Measurements from ENCODE around the gene TANK.
"Not testable (repeated sequence)": the region's sequence is repeated elsewhere in the genome, so short reads cannot be mapped to it uniquely, and the experiment has no call there.

The TANK gene, protein sequence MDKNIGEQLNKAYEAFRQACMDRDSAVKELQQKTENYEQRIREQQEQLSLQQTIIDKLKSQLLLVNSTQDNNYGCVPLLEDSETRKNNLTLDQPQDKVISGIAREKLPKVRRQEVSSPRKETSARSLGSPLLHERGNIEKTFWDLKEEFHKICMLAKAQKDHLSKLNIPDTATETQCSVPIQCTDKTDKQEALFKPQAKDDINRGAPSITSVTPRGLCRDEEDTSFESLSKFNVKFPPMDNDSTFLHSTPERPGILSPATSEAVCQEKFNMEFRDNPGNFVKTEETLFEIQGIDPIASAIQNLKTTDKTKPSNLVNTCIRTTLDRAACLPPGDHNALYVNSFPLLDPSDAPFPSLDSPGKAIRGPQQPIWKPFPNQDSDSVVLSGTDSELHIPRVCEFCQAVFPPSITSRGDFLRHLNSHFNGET

DNA sequence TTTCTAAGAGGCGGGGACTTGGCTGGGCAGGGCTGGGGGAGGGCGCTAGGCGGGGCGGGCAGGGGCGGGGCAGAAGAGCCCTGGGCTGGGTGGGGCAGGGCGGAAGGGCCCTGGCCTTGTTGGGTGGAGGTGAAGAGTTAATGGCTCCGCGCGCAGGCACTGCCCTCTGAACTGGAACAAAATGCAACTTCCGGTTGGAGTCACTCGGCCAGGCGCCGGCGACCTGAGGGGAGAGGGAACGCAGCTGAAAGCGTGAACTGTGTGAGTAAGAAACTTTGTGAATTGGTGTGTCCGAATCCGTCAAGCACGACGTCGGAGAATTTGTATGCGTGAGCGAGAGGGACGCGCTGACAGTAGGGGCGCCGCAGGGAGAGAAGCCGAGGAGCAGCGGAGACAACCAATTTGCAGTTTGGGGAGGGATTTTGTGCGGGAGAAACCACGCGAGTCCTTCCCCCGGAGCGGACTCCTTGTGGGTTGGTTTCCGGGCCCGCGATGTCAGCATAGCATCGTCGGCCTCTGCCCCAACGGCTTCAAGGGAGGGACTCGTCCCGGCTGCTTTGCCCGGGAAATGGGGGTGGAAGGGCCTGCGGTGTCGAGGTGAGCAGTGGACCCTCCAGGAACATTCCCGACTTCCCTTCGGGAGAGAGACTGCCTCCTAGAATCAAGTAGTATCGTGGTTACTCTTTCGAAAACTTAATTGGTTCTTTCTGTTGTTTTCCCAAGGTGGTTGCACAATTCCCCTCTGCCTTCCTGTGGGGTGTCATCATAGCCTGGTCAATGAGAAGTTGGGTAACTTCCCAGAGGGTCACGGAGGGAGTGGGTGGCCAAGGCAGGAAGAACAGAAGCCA is at the start of gene TANK:
TANK (plus strand) TSS at position 203 of the 848 bp plus-strand sequence. CDS start 19,235 bp downstream, outside the sequence.
- DNase-seq: peak; percentile 83

DNA sequence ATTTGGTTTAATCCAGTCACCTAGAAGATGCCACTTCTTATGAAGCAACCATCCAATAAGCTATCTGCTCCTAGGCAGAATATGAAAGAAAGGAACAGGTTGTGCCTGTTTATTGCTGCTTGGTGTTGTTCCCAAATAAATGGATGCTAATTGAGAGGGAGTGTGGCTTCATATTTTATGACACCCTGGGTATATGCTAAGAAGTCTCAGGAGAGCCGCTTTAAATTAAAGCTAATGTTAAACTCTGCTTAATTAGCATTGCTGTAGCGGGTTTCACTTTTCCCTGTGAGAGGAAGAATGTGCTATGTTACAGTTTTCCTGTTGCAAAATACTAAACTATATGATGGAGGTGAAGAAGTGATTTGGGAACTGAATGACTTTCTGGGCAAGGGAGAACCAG is 48.7 kb upstream of the TANK start:
- DNase-seq: no peak

DNA sequence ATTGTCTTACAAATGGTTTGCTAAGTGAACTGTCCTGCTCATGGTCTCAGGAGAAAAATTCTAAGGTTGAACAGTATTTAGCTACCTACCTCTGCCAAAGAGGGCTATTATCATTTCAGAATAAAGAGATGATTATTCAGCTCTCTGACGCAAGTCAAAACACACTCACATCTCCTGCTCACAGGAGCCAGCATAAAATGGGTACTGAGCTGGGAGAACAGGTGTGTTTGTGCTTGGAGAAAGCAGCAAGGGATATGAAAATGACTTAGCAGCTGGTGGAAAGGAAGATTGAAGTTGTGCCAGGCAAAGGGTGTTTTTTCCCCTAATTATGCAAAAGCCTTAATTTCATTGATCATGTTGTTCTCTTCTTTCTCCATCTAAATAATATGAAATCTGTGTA is 47.3 kb upstream of the TANK start:
- no peak for DNase-seq

DNA sequence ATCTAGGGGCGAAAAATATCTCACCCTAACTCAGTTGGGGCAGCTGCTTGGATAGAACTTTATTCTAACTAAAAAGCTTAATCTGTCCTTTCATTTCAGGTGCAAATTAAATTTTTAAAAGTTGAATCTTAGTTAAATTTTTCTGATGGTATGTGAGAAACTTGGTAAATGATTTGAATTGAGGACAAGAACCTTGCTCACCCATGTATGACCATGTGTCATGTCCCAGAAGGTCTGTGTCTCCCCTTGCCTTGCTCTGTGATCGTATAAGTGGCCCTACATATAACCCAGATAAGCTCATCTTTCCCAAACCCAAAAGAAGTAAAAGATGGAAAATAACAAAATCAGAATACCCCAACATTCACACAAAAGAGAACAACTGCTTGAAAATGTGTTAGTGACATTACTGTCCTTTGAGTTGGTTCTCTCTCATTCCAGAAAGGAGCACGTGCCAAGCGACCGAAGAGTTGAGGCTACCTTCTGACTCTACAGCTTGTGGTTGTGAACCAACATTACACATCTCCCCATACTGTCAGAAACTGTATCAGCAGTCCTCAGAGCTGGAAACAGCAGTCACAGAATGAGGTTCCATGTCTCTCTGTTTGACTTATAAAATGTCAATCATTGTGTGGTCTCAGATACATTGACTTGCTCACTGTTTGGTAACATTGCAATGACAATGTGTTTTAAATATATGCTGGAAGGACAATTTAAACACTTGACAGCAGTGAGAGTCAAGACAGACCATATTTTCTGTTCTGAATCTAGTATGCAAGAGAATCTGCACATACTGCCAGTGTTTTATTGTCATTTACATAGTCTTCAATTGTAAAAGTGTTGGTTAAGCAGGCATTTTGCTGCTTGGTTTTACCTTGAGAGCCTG is 46.3 kb upstream of the TANK start:
- no peak for DNase-seq

DNA sequence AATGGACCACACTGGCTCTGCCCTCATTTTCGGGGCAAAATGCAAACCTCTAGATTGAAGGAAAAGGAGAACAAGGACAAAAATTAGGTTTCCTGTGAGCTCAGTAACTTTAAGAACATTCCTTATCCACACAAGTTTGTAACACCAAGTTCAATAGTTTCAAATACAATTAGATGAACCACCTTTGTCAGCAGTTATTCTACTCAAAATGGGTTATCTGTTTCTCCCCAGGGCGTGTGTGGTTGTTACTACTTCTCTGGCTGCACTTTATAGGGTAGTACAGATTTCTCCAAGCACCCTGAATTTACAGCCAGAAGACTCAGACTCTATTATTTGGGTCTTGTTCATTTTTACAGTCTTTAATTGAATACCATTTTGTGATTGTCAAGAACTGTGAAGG is 45.0 kb upstream of the TANK start:
- DNase-seq: no peak

DNA sequence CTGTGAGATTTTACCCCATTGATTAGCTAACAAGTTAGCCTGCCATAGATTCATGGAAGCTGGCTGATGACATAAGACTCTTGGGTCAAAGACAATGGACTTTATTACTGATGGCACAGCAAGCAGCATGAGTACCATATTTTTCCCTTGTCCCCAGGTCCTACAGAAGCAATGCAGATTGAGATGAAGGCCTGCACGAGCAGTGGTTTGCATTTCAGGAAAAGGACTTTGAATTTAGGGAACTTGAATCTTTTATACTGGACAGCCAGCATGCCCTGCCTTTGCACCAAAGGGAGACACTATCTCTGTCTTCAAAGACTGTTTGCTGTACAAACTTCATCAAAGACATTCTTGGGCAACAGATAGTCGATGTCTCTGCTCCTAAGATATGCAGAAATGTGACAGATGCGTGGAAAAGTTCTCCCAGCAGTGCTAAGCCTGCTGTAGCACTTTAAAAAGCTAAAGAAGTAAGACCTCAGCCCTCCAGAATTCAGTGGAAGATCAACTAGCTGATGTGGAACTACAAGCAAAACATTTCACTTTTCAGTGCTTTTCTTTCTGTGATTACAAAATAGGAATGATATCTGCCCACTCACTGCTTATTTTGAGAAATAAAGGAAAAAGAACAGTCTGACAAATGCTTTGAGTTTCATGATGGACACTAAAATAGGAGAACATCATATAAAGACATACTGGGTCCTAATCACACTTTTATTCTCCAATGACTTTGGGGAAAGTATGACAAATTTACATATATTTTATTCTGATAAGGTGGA is 44.4 kb upstream of the TANK start:
- DNase-seq: no peak

DNA sequence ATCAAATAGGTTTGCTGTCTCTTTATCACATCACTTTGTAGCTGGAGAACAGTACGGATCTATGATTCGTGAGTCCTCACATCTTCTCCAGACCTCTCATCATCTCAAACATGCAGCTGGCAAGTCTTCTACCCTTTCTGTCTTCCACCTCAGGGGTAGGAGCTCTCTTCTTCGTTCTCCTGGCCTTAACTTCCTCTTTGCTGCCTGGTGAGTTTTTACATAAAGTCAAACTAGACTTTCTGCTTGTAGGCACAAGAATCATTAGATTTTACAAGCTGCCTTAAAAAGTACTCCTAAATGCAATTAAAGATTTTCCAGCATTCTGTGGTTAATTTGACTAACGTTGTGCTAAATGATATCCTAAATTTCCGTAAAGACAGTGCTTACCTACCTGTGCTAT is 43.7 kb upstream of the TANK start:
- DNase-seq: no peak

DNA sequence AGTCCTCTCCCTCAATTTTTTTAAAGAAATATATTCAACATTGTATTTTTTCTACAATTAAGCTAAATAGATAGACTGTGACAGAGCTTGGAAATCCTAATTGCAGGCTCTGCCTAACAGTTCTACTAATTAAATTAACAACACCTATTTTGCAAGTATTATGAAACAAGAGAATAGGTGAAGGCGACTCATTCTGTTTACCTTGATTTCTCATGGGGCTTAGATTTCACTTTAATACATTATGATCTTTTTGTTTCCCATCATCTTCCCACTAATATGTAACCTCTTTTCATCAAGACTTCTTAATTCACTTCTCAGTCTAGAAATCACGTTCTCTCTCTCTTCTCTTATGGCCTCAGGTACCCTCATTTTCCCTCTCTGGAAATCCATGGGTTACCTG is 42.7 kb upstream of the TANK start:
- DNase-seq: no peak

DNA sequence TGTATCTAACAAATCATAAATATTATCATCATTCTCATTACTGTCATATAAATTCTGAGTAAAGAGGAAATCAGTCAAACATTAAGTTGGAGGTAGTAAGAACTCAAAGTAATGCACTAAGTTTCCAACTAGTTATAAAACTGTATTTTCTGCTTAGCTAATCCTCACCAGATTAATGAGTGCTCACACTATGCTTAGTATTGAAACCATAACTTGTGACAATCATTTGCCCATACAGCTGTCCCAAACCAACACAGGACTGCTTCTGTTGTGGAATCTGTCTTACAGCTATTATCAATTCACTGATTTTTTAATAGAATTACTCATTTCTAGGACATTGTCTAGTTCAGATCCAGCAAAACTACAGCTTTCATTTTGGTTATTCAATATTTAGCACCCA is 41.5 kb upstream of the TANK start:
- no peak for DNase-seq

DNA sequence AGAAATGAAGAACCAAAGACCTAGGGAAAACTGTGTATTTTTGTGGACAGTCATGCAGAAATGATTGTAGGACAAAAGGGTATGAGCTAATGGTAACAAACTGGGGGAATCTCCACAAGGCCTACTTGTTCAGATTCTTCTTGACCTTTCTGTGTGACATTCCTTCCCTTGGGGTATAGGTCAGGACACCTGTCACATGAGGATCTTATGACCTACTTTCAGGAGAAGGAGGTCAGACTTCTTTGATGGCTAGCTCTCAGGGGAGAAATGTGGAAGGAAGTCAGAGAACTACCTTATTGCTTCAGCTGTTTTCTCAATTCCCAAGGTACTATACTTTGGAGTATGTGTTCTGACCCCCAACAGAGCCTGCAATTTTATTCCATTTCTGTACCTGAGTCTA is 40.7 kb upstream of the TANK start:
- no peak for DNase-seq

DNA sequence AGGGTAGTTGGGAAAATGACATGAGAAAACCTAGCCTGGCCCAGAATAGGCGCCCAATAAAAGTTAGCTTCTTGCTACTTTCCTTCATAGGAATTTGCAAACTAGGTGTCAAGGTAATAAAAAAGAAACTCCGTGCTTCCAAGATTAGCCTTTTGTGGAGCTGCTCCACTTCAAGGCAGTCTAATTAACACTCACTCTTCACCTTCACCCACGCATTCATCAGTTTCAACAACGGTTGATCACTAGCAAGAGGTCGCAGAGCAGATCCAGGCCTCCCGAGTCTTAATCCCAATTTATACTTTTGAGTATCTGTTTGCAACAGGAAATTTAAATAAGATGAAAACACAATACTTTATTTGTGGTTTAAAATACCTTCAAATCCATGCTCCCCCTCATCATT is 39.5 kb upstream of the TANK start:
- no peak for DNase-seq

DNA sequence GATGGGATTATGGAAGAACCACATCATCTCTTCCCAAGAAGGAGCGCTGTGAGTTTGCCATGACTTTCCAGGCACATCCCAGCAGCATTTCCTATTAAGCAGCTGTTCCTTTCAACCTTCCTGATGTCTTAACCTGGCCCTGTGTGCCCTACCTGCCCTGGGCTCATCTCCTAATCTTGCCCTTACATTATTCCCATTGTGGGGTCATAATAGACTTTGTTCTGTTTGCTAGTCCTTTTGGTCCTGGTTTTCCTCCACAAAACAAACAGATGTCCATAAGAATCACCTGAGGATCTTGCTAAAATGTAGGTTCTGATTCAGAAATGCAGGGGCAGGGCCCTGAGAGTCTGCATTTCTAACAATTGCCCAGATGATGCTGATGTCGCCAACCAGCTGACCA is 38.6 kb upstream of the TANK start:
- no peak for DNase-seq

DNA sequence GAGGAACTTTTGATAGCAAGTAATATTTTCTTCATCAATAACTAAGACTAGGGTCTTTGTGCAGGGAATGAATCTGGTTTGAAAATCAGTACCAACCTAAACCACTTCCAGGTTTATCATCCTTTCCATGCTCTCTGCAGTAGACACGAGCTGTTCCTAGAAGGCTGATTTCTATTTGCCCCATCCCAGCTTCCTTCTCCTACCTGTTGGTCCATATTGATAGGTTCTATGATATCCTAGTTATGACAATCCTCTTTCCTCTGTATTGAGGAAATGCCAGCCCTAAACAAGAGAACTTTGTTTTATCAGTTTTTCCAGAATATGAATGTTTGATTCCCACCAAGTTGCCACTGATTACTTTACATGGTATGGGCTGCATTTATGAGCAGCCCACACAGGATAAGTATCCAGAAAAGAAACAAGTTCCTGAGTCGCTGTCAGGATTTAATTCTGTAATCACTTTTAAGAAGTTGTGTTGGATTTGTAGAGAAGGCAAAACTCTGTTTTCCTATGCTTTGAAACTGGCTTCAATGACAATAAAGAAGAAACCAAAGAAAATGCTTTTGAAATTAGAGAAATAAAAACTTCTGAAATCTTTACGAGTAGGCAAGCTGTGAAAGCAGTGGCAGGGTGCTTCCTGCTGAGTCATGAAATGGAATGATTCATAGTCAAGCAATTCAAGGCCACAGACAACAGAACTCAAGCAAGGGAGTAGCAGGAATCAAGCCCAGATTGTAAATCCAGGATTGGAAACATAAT is 37.3 kb upstream of the TANK start:
- no peak for DNase-seq

DNA sequence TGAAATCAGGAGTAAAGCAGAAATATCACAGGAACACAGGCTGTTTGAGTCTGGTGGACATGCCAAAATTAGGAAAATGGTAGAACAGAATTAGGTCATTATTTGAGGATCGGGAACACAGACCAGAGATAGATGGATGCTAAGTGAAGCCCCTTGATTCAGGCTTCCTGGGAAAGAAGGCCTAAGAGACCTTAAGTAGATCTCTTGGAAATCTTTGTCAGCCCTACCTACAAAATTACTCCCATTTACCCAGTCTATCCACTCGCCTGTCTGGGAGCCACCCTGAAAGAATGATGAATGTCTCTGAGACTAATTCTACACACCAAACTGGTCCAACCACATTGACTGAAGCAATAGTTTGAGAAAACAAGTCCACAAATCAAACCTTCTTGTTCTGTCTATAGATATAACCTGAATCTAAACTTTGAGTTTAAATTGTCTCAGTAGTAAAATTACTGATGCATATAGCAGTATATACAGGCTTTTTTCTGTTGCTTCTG is 36.6 kb upstream of the TANK start:
- no peak for DNase-seq

DNA sequence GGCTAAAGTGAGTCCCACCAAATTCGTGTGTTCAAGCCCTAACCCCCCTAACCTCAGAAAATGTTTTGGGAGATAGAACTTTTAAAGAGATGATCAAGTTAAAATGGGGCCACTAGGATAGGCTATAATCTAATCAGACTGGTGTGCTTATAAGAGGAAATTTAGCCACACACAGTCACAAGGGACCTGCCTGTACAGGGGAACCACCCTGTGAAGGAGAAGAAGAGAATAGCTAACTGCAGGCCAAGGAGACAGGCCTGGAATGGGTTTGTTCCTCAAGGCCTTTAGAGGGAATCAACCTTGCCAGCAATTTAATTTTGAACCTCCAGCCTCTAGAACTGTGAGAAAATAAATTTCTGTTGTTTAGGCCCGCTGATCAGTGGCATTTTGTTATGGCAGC is 36.0 kb upstream of the TANK start:
- DNase-seq: no peak

DNA sequence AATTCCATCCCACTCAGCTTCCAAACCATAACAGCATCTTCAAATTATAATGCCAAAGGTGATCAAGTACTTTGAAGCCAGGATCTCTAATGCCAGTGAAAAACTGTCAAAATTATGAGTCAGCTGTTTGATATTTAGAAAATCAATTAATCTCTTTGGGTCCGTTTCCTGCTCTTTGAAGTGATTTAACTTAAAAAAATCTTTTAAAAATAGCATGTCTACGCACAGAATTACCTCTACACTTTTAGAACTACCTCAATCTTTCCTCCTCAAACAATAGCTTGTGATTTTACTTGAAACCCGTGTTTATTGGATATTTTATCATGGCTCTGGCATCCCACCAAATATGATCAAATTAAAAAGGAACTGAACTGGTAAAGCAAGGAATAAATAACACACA is 31.3 kb upstream of the TANK start:
- no peak for DNase-seq

DNA sequence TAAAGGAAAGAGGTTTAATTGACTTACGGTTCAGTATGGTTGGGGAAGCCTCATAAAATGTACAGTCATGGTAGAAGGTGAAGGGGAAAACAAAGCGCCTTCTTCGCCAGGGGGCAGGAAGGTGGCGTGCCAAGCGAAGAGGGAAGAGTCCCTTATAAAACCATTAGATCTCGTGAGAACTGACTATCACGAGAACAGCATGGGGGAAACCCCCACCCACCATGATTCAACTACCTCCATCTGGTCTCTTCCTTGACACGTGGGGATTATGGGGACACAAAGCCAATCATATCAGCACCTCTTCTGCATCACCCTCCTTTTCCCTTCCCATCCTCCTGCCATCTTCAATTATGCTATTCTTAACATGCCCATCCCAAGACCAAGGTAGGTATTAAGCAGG is 29.9 kb upstream of the TANK start:
- DNase-seq: no peak

DNA sequence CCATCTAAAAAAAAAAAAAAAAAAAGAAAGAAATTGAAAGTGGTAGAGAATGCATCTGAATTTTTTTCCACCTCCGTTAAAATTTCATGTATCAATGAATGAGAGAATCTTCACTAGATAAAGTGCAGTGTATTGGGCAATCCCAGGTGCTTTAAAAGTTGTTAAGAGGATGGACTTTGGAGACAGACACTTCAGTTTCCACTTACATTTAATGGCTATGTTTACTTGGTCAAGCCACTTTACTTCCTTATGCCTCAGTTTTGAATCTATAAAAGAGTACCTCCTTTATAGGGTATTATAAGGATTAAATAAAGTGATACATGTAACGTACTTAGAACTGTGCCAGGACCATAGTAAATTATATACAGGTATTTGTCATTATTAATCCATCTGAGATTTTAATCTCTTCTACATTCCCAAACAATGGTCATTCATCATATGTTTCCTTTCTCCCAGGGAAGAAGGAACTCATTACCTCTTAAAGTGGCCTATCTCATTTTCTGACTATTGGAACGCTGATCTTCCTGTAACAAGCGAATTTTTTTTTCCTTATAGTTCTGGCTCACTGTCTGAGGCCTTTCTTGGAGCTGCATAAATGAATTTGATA is 29.1 kb upstream of the TANK start:
- DNase-seq: no peak

DNA sequence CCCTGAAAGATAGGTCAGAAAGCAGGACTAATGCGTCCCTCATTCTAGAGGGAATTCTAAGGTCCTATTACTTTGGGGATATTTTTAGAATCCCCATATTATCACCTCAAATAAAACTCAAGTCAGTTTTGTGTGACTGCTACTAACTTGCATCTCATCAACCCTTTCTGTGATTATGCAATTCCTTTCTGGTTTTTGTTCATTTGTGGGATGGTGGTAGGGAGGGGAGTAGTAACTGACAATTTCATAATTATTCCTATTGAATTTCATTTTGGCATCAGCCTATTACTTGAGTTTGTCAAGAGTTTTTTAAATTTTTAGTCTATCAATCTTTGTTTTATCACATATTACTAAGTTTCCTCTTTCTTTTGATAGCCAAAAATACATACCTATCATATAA is 28.4 kb upstream of the TANK start:
- no peak for DNase-seq

DNA sequence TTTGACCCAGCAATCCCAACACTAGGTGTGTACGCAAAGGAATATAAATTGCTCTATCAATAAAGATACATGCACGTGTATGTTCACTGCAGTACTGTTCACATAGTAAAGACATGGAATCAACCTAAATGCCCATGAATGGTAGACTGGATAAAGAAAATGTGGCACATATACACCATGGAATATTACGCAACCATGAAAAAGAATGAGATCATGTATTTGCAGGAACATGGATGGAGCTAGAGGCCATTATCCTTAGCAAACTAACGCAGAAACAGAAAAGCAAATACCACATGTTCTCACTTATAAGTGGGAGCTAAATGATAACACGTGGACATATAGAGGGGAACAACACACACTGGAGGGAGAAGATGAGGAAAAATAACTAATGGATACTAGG is 27.8 kb upstream of the TANK start:
- not testable (repeated sequence) for DNase-seq

DNA sequence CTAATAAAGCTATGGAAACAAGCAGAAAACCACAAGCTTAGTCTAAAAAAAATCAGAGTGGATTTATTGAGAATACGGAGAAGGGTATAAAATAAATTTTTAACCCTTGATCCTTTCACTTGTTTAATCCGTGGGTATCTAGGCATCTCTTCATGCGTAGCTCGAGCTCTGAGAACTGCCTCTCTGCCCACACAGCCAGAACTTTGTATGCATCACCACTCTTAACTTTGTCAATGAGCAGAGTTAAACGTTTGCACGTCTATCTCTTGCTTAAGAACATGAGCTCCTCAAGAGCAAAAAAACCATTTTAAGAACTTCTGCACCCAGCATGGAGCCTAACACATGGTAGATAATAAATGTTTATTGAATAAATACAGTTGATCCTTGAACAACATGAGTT is 26.9 kb upstream of the TANK start:
- DNase-seq: no peak
